Liver (tissue), 9 donors: ENCODE measurements around the gene RBM18. TPM values are rescaled to one million over a fixed set of nuclear protein-coding genes. Genes with fewer than 3 reads are reported as not detected.

Experiments used
- DNase-seq: peaks from one replicate; pipeline ENCODE4 v3.0.0-alpha.2; 2017; ENCODE audit warnings: low spot score
- H3K27ac ChIP-seq, 2 donors: one replicate each; pipeline ENCODE4 v1.7.0; 2013; ENCODE audit warnings: inconsistent platforms in 2 of 2, low read length in 2 of 2, control low read depth in 1 of 2, low read depth in 1 of 2, mild to moderate bottlenecking in 1 of 2
- H3K27me3 ChIP-seq, 4 donors: one replicate each; pipeline versions ENCODE4 v1.6.1 to v1.7.0; 2013; ENCODE audit warnings: low read length in 3 of 4, inconsistent platforms in 1 of 4, mild to moderate bottlenecking in 1 of 4, moderate library complexity in 1 of 4; ENCODE audit not compliant: control insufficient read depth in 4 of 4, insufficient read depth in 4 of 4
- H3K36me3 ChIP-seq, 4 donors: one replicate each; pipeline versions ENCODE4 v1.6.1 to v1.7.0; 2013; ENCODE audit warnings: low read length in 3 of 4, mild to moderate bottlenecking in 3 of 4, low read depth in 1 of 4, moderate library complexity in 1 of 4; ENCODE audit not compliant: control insufficient read depth in 4 of 4, insufficient read depth in 3 of 4
- H3K4me1 ChIP-seq, 4 donors: one replicate each; pipeline versions ENCODE4 v1.6.1 to v1.7.0; 2013; ENCODE audit warnings: low read length in 3 of 4, mild to moderate bottlenecking in 3 of 4, moderate library complexity in 1 of 4; ENCODE audit not compliant: control insufficient read depth in 4 of 4, insufficient read depth in 4 of 4
- H3K4me3 ChIP-seq, 3 donors: one replicate each; pipeline versions ENCODE4 v1.6.1 to v1.7.0; 2013; ENCODE audit warnings: low read length in 3 of 3, control low read depth in 1 of 3, low read depth in 1 of 3, mild to moderate bottlenecking in 1 of 3
- H3K9ac ChIP-seq, 2 donors: one replicate each; pipeline ENCODE4 v1.7.0; 2013; ENCODE audit warnings: low read length in 2 of 2, mild to moderate bottlenecking in 2 of 2, moderate library complexity in 2 of 2, control low read depth in 1 of 2, low read depth in 1 of 2
- H3K9me3 ChIP-seq, 4 donors: one replicate each; pipeline versions ENCODE4 v1.6.1 to v1.7.0; 2013; ENCODE audit warnings: low read length in 3 of 4; ENCODE audit not compliant: control insufficient read depth in 4 of 4
- EGR1 ChIP-seq, 2 donors: IDR thresholded peaks; 2 replicates each; pipeline ENCODE4 v1.6.1; 2016 to 2018; ENCODE audit warnings: antibody characterized with exemption in 2 of 2, low read depth in 2 of 2
- FOXA2 ChIP-seq: IDR thresholded peaks from 2 replicates; pipeline ENCODE4 v1.6.1; 2016; ENCODE audit warnings: antibody characterized with exemption
- GABPA ChIP-seq, 2 donors: IDR thresholded peaks in 1 of 2; conservative IDR thresholded peaks in 1 of 2; 2 replicates each; pipeline ENCODE4 v1.6.1; 2016; ENCODE audit warnings: antibody characterized with exemption in 2 of 2, mild to moderate bottlenecking in 1 of 2, moderate library complexity in 1 of 2
- HNF4A ChIP-seq, 2 donors: conservative IDR thresholded peaks; 2 replicates each; pipeline ENCODE4 v1.6.1; 2016; ENCODE audit warnings: antibody characterized with exemption in 2 of 2, mild to moderate bottlenecking in 2 of 2
- HNF4G ChIP-seq: IDR thresholded peaks from 2 replicates; pipeline ENCODE4 v1.6.1; 2016; ENCODE audit warnings: antibody characterized with exemption
- MAX ChIP-seq: IDR thresholded peaks from 2 replicates; pipeline ENCODE4 v1.6.1; 2016; ENCODE audit warnings: antibody characterized with exemption
- NR2F2 ChIP-seq: IDR thresholded peaks from 2 replicates; pipeline ENCODE4 v1.6.1; 2016; ENCODE audit warnings: antibody characterized with exemption
- RAD21 ChIP-seq, 2 donors: IDR thresholded peaks; 2 replicates each; pipeline ENCODE4 v1.6.1; 2016; ENCODE audit warnings: antibody characterized with exemption in 2 of 2, mild to moderate bottlenecking in 2 of 2
- REST ChIP-seq: IDR thresholded peaks from 2 replicates; pipeline ENCODE4 v1.6.1; 2016; ENCODE audit warnings: antibody characterized with exemption, mild to moderate bottlenecking
- SP1 ChIP-seq: IDR thresholded peaks from 2 replicates; pipeline ENCODE4 v1.6.1; 2018; ENCODE audit warnings: antibody characterized with exemption, mild to moderate bottlenecking
- YY1 ChIP-seq: IDR thresholded peaks from 2 replicates; pipeline ENCODE4 v1.6.1; 2016; ENCODE audit warnings: antibody characterized with exemption, mild to moderate bottlenecking
- ZBTB33 ChIP-seq: IDR thresholded peaks from 2 replicates; pipeline ENCODE4 v1.6.1; 2016; ENCODE audit warnings: antibody characterized with exemption
- WGBS: extraction: QIAGEN DNeasy Blood & Tissue Kit; methylation state at CpG from one replicate; pipeline ENCODE4 v1.1.7; 2013; 5-methylcytosine and 5-hydroxymethylcytosine counted together
- polyA plus RNA-seq, 2 donors: library from polyadenylated mRNA; stranded (reverse) in 1 of 2; unstranded in 1 of 2; fragments of 200-250 nt in 1 of 2; fragments of >200 nt in 1 of 2; fragmentation: Nextera tagmentation in 1 of 2; extraction: Ambion mirVana in 1 of 2; gene quantifications; one replicate each; pipeline versions ENCODE4 v1.2.1 to v1.2.3, GENCODE V29; 2013 to 2015
- total RNA-seq, 2 donors: library from RNA; depleted of rRNA; stranded (reverse); fragments of >200 nt; gene quantifications; one replicate each; pipeline ENCODE4 v1.2.3, GENCODE V29; 2014
- donor health status: healthy.
- donor health status: healthy.
- donor health status: healthy.
- donor health status: healthy.
- donor health status: healthy.

Gene RBM18
- total and polyA plus RNA-seq, 4 donors = 3.4 to 7.7 (median 5.5) TPM

GRCh38 chr9:122309861-122310260 lies 45.2 kb upstream of the RBM18 start (continued):
- TF ChIP-seq SP1 = no peak

GRCh38 chr9:122307925-122308324 lies 43.3 kb upstream of the RBM18 start:
- Histone ChIP-seq H3K4me3 (no peak overlapping the region), H3K9me3 (no peaks in the 10 kb centered on the region), H3K36me3 (peaks cover 5 to 27% (median 17%) of the 10 kb centered on the region in 4 donors), H3K27me3 (no peaks in the 10 kb centered on the region), H3K4me1 (no peaks in the 10 kb centered on the region), H3K9ac (no peak overlapping the region), H3K27ac (no peak overlapping the region)
- TF ChIP-seq RAD21 (IDR thresholded peaks at IDR 0.05) (no peak), NR2F2 (peak; percentile 91)
- DNase-seq = no peak
- WGBS = 88% methylated on average over 1 of the region's 1 CpG

- Histone ChIP-seq H3K27me3 (no peaks in the 10 kb centered on the region), H3K9me3 (no peaks in the 10 kb centered on the region), H3K4me3 (no peak overlapping the region), H3K36me3 (peaks cover 3 to 22% (median 17%) of the 10 kb centered on the region in 4 donors), H3K9ac (no peak overlapping the region), H3K4me1 (no peaks in the 10 kb centered on the region), H3K27ac (no peak overlapping the region)
- WGBS = 84% methylated on average over 5 of the region's 5 CpGs
- TF ChIP-seq RAD21 (IDR thresholded peaks at IDR 0.05) (no peak), ZBTB33 (no peak), EGR1 (IDR thresholded peaks at IDR 0.05; ENCODE audit: low read depth in 2 of 2) (no peak), HNF4A (conservative IDR thresholded peaks at IDR 0.05) (no peak), SP1 (no peak), FOXA2 (no peak), YY1 (no peak), GABPA (IDR thresholded peaks at IDR 0.05 in 1 of 2, conservative IDR thresholded peaks at IDR 0.05 in 1 of 2) (no peak), HNF4G (no peak), MAX (no peak), REST (no peak)
- DNase-seq = no peak
These were observed 42.4 kb upstream of the RBM18 start for GRCh38 chr9:122307061-122307460.
